Activated B cell treated with CpG ODN at 0.5 μM for 24 hours (primary cell): ENCODE results near the gene NMUR2. TPM values are rescaled to one million over a fixed set of nuclear protein-coding genes. Genes with fewer than 3 reads are reported as not detected.

Source experiments
- ATAC-seq: fragments of 200-7000 bp; cut with Tn5 transposase; one replicate; pipeline ENCODE4 v1.10.0; 2021; ENCODE audit warnings: low read depth, mild to moderate bottlenecking, moderate library complexity
- CTCF ChIA-PET: fragments of 350-600 bp; sonication (Branson Sonifier 250); formaldehyde crosslinking; loops from one replicate; lab custom pipeline; 2021; ENCODE audit warnings: antibody characterized with exemption; lab: Charles Lee
- POLR2A ChIA-PET: fragments of 350-600 bp; sonication (Branson Sonifier 250); formaldehyde crosslinking; loops from one replicate; lab custom pipeline; 2021; ENCODE audit warnings: antibody characterized with exemption; lab: Charles Lee
- DNase-seq: peaks from one replicate; pipeline ENCODE4 v3.0.0; 2022
- H3K27ac Mint-ChIP-seq: one replicate; pipeline ENCODE4 v1.8.0; 2020; ENCODE audit warnings: mixed read lengths
- H3K27me3 Mint-ChIP-seq: one replicate; pipeline ENCODE4 v1.8.0; 2021; ENCODE audit warnings: mixed read lengths
- H3K36me3 Mint-ChIP-seq: one replicate; pipeline ENCODE4 v1.8.0; 2021; ENCODE audit warnings: low read depth, mixed read lengths
- H3K4me1 Mint-ChIP-seq: one replicate; pipeline ENCODE4 v1.8.0; 2021; ENCODE audit warnings: mixed read lengths
- H3K4me3 Mint-ChIP-seq: one replicate; pipeline ENCODE4 v1.8.0; 2020; ENCODE audit warnings: mild to moderate bottlenecking, mixed read lengths
- H3K9me3 Mint-ChIP-seq: one replicate; pipeline ENCODE4 v1.8.0; 2020; ENCODE audit warnings: mixed read lengths
- intact Hi-C: fragments of 100-400 bp; cut with micrococcal nuclease; formaldehyde crosslinking; loops from one replicate; pipeline ENCODE4 v1.15.1; 2024
- total RNA-seq: library from RNA; stranded (reverse); gene quantifications from 2 replicates; pipeline ENCODE4 v1.2.3, GENCODE V29; 2022
- TF ChIP-seq, protein P1 (sequence below): fragments of 200-600 bp; IDR thresholded peaks from one replicate; pipeline ENCODE4 v1.8.0; 2022; ENCODE audit warnings: antibody characterized with exemption, mild to moderate bottlenecking

NMUR2 gene
- total RNA-seq, 1 donor from 2014 or later, result not detected

- H3K27me3 Mint-ChIP-seq, result no peaks in the 10 kb centered on the region
- ATAC-seq (no peak), DNase-seq (no peak)
- intact Hi-C loops, result no loop called here
- no peaks in the 10 kb centered on the region for H3K9me3 Mint-ChIP-seq
- TF ChIP-seq, protein P1, sequence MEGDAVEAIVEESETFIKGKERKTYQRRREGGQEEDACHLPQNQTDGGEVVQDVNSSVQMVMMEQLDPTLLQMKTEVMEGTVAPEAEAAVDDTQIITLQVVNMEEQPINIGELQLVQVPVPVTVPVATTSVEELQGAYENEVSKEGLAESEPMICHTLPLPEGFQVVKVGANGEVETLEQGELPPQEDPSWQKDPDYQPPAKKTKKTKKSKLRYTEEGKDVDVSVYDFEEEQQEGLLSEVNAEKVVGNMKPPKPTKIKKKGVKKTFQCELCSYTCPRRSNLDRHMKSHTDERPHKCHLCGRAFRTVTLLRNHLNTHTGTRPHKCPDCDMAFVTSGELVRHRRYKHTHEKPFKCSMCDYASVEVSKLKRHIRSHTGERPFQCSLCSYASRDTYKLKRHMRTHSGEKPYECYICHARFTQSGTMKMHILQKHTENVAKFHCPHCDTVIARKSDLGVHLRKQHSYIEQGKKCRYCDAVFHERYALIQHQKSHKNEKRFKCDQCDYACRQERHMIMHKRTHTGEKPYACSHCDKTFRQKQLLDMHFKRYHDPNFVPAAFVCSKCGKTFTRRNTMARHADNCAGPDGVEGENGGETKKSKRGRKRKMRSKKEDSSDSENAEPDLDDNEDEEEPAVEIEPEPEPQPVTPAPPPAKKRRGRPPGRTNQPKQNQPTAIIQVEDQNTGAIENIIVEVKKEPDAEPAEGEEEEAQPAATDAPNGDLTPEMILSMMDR, result no peak
- no peak overlapping the region for H3K4me3 Mint-ChIP-seq
- no peak overlapping the region for H3K27ac Mint-ChIP-seq
- no peaks in the 10 kb centered on the region for H3K4me1 Mint-ChIP-seq
- ChIA-PET CTCF (no interaction called here), POLR2A (no interaction called here)
- no peaks in the 10 kb centered on the region for H3K36me3 Mint-ChIP-seq
These were observed 585 bp downstream of the NMUR2 start for GRCh38 chr5:152404494-152404893.

- POLR2A ChIA-PET, result no interaction called here
- no peak for ATAC-seq
- Mint-ChIP-seq H3K4me3 (no peak overlapping the region), H3K9me3 (no peaks in the 10 kb centered on the region), H3K36me3 (no peaks in the 10 kb centered on the region), H3K27ac (no peak overlapping the region), H3K4me1 (no peaks in the 10 kb centered on the region), H3K27me3 (no peaks in the 10 kb centered on the region)
- CTCF ChIA-PET, result no interaction called here
- no peak for DNase-seq
- TF ChIP-seq, protein P1, result no peak
- intact Hi-C loops, result no loop called here
These were observed 2.0 kb downstream of the NMUR2 start for GRCh38 chr5:152403046-152403445.

DNA sequence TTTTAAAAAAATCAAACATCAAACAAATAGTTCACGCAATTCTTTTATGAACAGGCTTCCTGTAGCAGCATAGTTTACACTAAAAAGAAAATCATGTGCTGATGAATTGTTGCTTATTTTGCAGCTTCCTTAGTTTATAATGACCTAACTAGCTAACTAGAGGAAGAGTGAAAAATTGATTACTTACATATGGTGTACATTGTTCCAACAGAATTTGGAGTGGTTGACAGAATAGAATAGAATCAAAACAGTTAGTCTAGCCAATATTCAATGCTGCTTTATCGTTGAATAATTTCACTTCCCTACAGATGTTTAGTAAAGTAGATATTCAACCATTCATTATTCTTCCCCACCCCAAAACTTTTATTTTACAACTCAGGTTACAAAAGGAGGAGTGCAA lies 4.2 kb downstream of the NMUR2 start:
- no peak overlapping the region for H3K27ac Mint-ChIP-seq

DNA sequence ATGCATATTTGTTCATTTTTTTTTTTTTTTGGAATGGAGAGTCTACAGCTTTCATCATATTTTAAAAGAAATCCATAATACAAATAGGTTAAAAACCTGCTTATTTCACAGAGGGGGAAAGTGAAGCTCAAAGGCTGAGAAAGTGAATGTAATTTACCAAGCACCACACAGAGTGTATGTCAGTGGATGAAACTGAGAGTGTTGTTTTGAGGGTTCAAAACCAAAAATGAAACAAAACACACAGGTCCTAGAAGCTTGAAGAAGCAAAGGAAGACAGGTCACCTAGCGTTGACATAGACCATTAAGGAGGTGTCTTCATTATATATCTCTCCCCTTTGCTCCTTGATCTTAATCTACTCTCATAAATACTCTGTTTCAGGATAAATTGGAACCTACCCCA lies 7.5 kb downstream of the NMUR2 start:
- Mint-ChIP-seq H3K27me3 (peaks cover 1% of the 10 kb centered on the region), H3K4me3 (no peak overlapping the region), H3K36me3 (no peaks in the 10 kb centered on the region), H3K9me3 (no peaks in the 10 kb centered on the region), H3K27ac (no peak overlapping the region), H3K4me1 (no peaks in the 10 kb centered on the region)
- TF ChIP-seq, protein P1, result no peak
- intact Hi-C loops, result no loop called here
- no peak for ATAC-seq
- POLR2A ChIA-PET, result no interaction called here
- no peak for DNase-seq
- CTCF ChIA-PET, result no interaction called here

More for the DNA sequence above, 4.2 kb downstream of the NMUR2 start:
- Mint-ChIP-seq H3K4me3 (no peak overlapping the region), H3K4me1 (no peaks in the 10 kb centered on the region), H3K9me3 (no peaks in the 10 kb centered on the region), H3K27me3 (no peaks in the 10 kb centered on the region), H3K36me3 (no peaks in the 10 kb centered on the region)
- no peak for ATAC-seq
- TF ChIP-seq, protein P1, result no peak
- ChIA-PET CTCF (no interaction called here), POLR2A (no interaction called here)
- DNase-seq, result no peak
- intact Hi-C loops, result no loop called here

DNA sequence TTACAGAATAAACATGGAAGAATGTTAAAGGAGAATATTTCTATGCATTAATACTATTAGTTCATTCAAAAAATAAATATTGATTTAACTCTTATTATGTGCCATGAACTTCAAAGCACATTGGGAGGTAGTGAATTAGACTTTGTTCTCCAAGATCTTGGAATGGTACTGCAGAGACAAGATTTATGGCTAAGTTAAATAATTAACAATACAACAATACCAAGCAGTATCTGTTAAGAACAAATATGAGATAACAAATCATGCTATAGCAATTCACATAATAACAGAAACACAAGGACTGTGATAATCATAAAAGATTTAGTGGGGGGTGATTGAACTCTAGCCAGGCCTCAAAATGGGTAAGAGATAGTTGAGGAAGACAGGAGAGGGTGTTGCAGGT lies 11.6 kb downstream of the NMUR2 start:
- ATAC-seq (no peak), DNase-seq (no peak)
- no peak overlapping the region for H3K4me3 Mint-ChIP-seq
- peaks cover 1% of the 10 kb centered on the region for H3K27me3 Mint-ChIP-seq
- H3K36me3 Mint-ChIP-seq, result no peaks in the 10 kb centered on the region
- CTCF ChIA-PET, result no interaction called here
- TF ChIP-seq, protein P1, result no peak
- no peaks in the 10 kb centered on the region for H3K4me1 Mint-ChIP-seq
- POLR2A ChIA-PET, result no interaction called here
- intact Hi-C loops, result no loop called here
- peaks cover 5% of the 10 kb centered on the region for H3K9me3 Mint-ChIP-seq
- no peak overlapping the region for H3K27ac Mint-ChIP-seq
